ENCODE data around the gene ELMO2. TPM values are rescaled to one million over a fixed set of nuclear protein-coding genes. Genes with fewer than 3 reads are reported as not detected.
A peak's percentile ranks its signal among the peaks of the same experiment; 100 is the strongest.

Gene ELMO2
- total RNA-seq, result 10 to 100 TPM; 23.0 to 58.2 (median 38.2) TPM

GRCh38 chr20:46406200-46406985 is at the start of gene ELMO2:
Gene ELMO2 (minus strand): TSS chr20:46406615. CDS start chr20:46394482, 12,133 bp downstream.
- Histone ChIP-seq H3K27ac (peak within 1 kb of the TSS; percentile 87 to 96), H3K4me3 (peak within 1 kb of the TSS; percentile 70 to 98 (median 80)), H3K4me1 (replicated peaks in 1 of 2) (peaks cover 8 to 10% of the 10 kb centered on the region in 2 donors)
- ATAC-seq (replicated peaks in 6 of 8), result peak; percentile 74 to 90 (median 88)
- WGBS, 10 experiments, result 0 to 5% (median 0%) methylated on average over 1 to 6 of the region's 60 CpGs; no CpG with 5 or more reads in 6 of the 10 experiments
- in situ Hi-C loops (cut with MboI; ENCODE audit: low pct_unique_long_range_greater_than_20kb in 2 of 9, low sequenced_read_pairs in 9 of 9, unreplicated experiment in 9 of 9), result no loop called here

GRCh38 chr20:46455729-46456128 is 49.3 kb upstream of the ELMO2 start:
- in situ Hi-C loops (cut with MboI; ENCODE audit: low pct_unique_long_range_greater_than_20kb in 2 of 9, low sequenced_read_pairs in 9 of 9, unreplicated experiment in 9 of 9), result no loop called here
- no peak overlapping the region for H3K4me3 ChIP-seq
- ATAC-seq (replicated peaks in 6 of 8), result no peak
- WGBS, 10 experiments, result 0 to 100% (median 86%) methylated on average over 1 to 2 of the region's 2 CpGs; no CpG with 5 or more reads in 1 of the 10 experiments
- H3K27ac ChIP-seq, result no peak overlapping the region
- peaks cover 0 to 1% of the 10 kb centered on the region in 2 donors for H3K4me1 ChIP-seq (replicated peaks in 1 of 2)

- ATAC-seq (replicated peaks in 6 of 8), result no peak
- H3K27ac ChIP-seq, result no peak overlapping the region
- 52 to 100% (median 89%) methylated on average over 1 to 5 of the region's 5 CpGs for WGBS, 10 experiments
- H3K4me1 ChIP-seq (replicated peaks in 1 of 2), result peaks cover 0 to 6% of the 10 kb centered on the region in 2 donors
- no peak overlapping the region for H3K4me3 ChIP-seq
- in situ Hi-C loops (cut with MboI; ENCODE audit: low pct_unique_long_range_greater_than_20kb in 2 of 9, low sequenced_read_pairs in 9 of 9, unreplicated experiment in 9 of 9), result loop anchor here in 1 of 9 experiments (25.0 kb wide), 1 partner anchor 310 kb away; no protein-coding TSS in a partner anchor
These were observed 40.4 kb upstream of the ELMO2 start for GRCh38 chr20:46446851-46447250.

GRCh38 chr20:46439837-46440236 is 33.4 kb upstream of the ELMO2 start:
- in situ Hi-C loops (cut with MboI; ENCODE audit: low pct_unique_long_range_greater_than_20kb in 2 of 9, low sequenced_read_pairs in 9 of 9, unreplicated experiment in 9 of 9), result loop anchor here in 1 of 9 experiments (25.0 kb wide), 1 partner anchor 303 kb away; no protein-coding TSS in a partner anchor
- ATAC-seq (replicated peaks in 6 of 8), result no peak
- H3K27ac ChIP-seq, result no peak overlapping the region
- H3K4me3 ChIP-seq, result no peak overlapping the region
- H3K4me1 ChIP-seq (replicated peaks in 1 of 2), result no peaks in the 10 kb centered on the region
- WGBS, 10 experiments, result 43 to 100% (median 82%) methylated on average over 1 to 3 of the region's 4 CpGs; no CpG with 5 or more reads in 3 of the 10 experiments

GRCh38 chr20:46438156-46438750 is 31.8 kb upstream of the ELMO2 start:
- Histone ChIP-seq H3K27ac (no peak overlapping the region), H3K4me1 (replicated peaks in 1 of 2) (no peaks in the 10 kb centered on the region), H3K4me3 (no peak overlapping the region)
- ATAC-seq (replicated peaks in 6 of 8), result peak; percentile 12 to 92 (median 60)
- WGBS, 10 experiments, result 28 to 88% (median 56%) methylated on average over 1 to 4 of the region's 4 CpGs; no CpG with 5 or more reads in 2 of the 10 experiments
- in situ Hi-C loops (cut with MboI; ENCODE audit: low pct_unique_long_range_greater_than_20kb in 2 of 9, low sequenced_read_pairs in 9 of 9, unreplicated experiment in 9 of 9), result loop anchor here in 1 of 9 experiments (25.0 kb wide), 1 partner anchor 301 kb away; no protein-coding TSS in a partner anchor

- Histone ChIP-seq H3K4me3 (no peak overlapping the region), H3K4me1 (replicated peaks in 1 of 2) (no peaks in the 10 kb centered on the region), H3K27ac (no peak overlapping the region)
- 13 to 100% (median 95%) methylated on average over 1 to 5 of the region's 6 CpGs; no CpG with 5 or more reads in 2 of the 10 experiments for WGBS, 10 experiments
- in situ Hi-C loops (cut with MboI; ENCODE audit: low pct_unique_long_range_greater_than_20kb in 2 of 9, low sequenced_read_pairs in 9 of 9, unreplicated experiment in 9 of 9), result loop anchor here in 1 of 9 experiments (25.0 kb wide), 1 partner anchor 298 kb away; no protein-coding TSS in a partner anchor
- ATAC-seq (replicated peaks in 6 of 8), result no peak
These were observed 28.7 kb upstream of the ELMO2 start for GRCh38 chr20:46435146-46435545.

- no peak for ATAC-seq (replicated peaks in 6 of 8)
- Histone ChIP-seq H3K4me3 (no peak overlapping the region), H3K27ac (no peak overlapping the region), H3K4me1 (replicated peaks in 1 of 2) (no peaks in the 10 kb centered on the region)
- in situ Hi-C loops (cut with MboI; ENCODE audit: low pct_unique_long_range_greater_than_20kb in 2 of 9, low sequenced_read_pairs in 9 of 9, unreplicated experiment in 9 of 9), result loop anchor here in 1 of 9 experiments (25.0 kb wide), 1 partner anchor 297 kb away; no protein-coding TSS in a partner anchor
These were observed 28.2 kb upstream of the ELMO2 start for GRCh38 chr20:46434597-46434996.

- H3K4me3 ChIP-seq, result no peak overlapping the region
- no peaks in the 10 kb centered on the region for H3K4me1 ChIP-seq (replicated peaks in 1 of 2)
- ATAC-seq (replicated peaks in 6 of 8), result peak in 1 of 8 experiments; percentile 68
- H3K27ac ChIP-seq, result no peak overlapping the region
- WGBS, 10 experiments, result 40 to 94% (median 75%) methylated on average over 1 to 7 of the region's 8 CpGs; no CpG with 5 or more reads in 3 of the 10 experiments
- in situ Hi-C loops (cut with MboI; ENCODE audit: low pct_unique_long_range_greater_than_20kb in 2 of 9, low sequenced_read_pairs in 9 of 9, unreplicated experiment in 9 of 9), result loop anchor here in 1 of 9 experiments (25.0 kb wide), 1 partner anchor 296 kb away; no protein-coding TSS in a partner anchor
These were observed 26.6 kb upstream of the ELMO2 start for GRCh38 chr20:46433051-46433450.

GRCh38 chr20:46430921-46431712 is 24.7 kb upstream of the ELMO2 start:
- H3K4me3 ChIP-seq, result no peak overlapping the region
- in situ Hi-C loops (cut with MboI; ENCODE audit: low pct_unique_long_range_greater_than_20kb in 2 of 9, low sequenced_read_pairs in 9 of 9, unreplicated experiment in 9 of 9), result loop anchor here in 1 of 9 experiments (25.0 kb wide), 1 partner anchor 294 kb away; no protein-coding TSS in a partner anchor
- ATAC-seq (replicated peaks in 6 of 8), result no peak
- H3K27ac ChIP-seq, result no peak overlapping the region
- 0 to 93% (median 65%) methylated on average over 1 to 12 of the region's 15 CpGs; no CpG with 5 or more reads in 1 of the 10 experiments for WGBS, 10 experiments
- no peaks in the 10 kb centered on the region for H3K4me1 ChIP-seq (replicated peaks in 1 of 2)

- no peak overlapping the region for H3K4me3 ChIP-seq
- no peak overlapping the region for H3K27ac ChIP-seq
- in situ Hi-C loops (cut with MboI; ENCODE audit: low pct_unique_long_range_greater_than_20kb in 2 of 9, low sequenced_read_pairs in 9 of 9, unreplicated experiment in 9 of 9), result loop anchor here in 1 of 9 experiments (25.0 kb wide), 1 partner anchor 290 kb away; no protein-coding TSS in a partner anchor
- H3K4me1 ChIP-seq (replicated peaks in 1 of 2), result no peaks in the 10 kb centered on the region
- no peak for ATAC-seq (replicated peaks in 6 of 8)
These were observed 21.0 kb upstream of the ELMO2 start for GRCh38 chr20:46427384-46427783.

- Histone ChIP-seq H3K4me1 (replicated peaks in 1 of 2) (peaks cover 0 to 7% of the 10 kb centered on the region in 2 donors), H3K4me3 (no peak overlapping the region), H3K27ac (no peak overlapping the region)
- 50 to 100% (median 95%) methylated on average over 1 to 2 of the region's 2 CpGs; no CpG with 5 or more reads in 6 of the 10 experiments for WGBS, 10 experiments
- in situ Hi-C loops (cut with MboI; ENCODE audit: low pct_unique_long_range_greater_than_20kb in 2 of 9, low sequenced_read_pairs in 9 of 9, unreplicated experiment in 9 of 9), result no loop called here
- ATAC-seq (replicated peaks in 6 of 8), result peak in 1 of 8 experiments; percentile 38
These were observed 17.6 kb upstream of the ELMO2 start for GRCh38 chr20:46423882-46424482.

GRCh38 chr20:46423342-46423741 is 16.9 kb upstream of the ELMO2 start:
- Histone ChIP-seq H3K4me3 (no peak overlapping the region), H3K27ac (no peak overlapping the region), H3K4me1 (replicated peaks in 1 of 2) (peaks cover 0 to 7% of the 10 kb centered on the region in 2 donors)
- ATAC-seq (replicated peaks in 6 of 8), result no peak
- 0 to 79% (median 45%) methylated on average over 1 to 3 of the region's 3 CpGs; no CpG with 5 or more reads in 4 of the 10 experiments for WGBS, 10 experiments
- in situ Hi-C loops (cut with MboI; ENCODE audit: low pct_unique_long_range_greater_than_20kb in 2 of 9, low sequenced_read_pairs in 9 of 9, unreplicated experiment in 9 of 9), result no loop called here
